Spleen (tissue), 11 donors: ENCODE data around the gene SFRP2. TPM values are rescaled to one million over a fixed set of nuclear protein-coding genes. Genes with fewer than 3 reads are reported as not detected.

Source experiments
- DNase-seq: peaks from one replicate; pipeline ENCODE4 v3.0.0-alpha.2; 2020
- H3K27ac ChIP-seq, 8 donors: fragments of 200-600 bp; sonication (generic) in 7 of 8; 1 replicate in 4 of 8; 2 replicates in 4 of 8; pipeline versions ENCODE4 v1.5.0 to v1.8.0; 2016 to 2021; ENCODE audit warnings: inconsistent platforms in 4 of 8, mild to moderate bottlenecking in 4 of 8, moderate library complexity in 1 of 8
- H3K27me3 ChIP-seq, 7 donors: fragments of 200-600 bp; sonication (generic) in 6 of 7; replicated peaks in 1 of 7; 1 replicate in 4 of 7; 2 replicates in 3 of 7; pipeline versions ENCODE4 v1.5.0 to v1.8.0; 2016 to 2021; ENCODE audit warnings: inconsistent platforms in 3 of 7, mild to moderate bottlenecking in 1 of 7
- H3K36me3 ChIP-seq, 6 donors: fragments of 200-600 bp; sonication (generic) in 5 of 6; 1 replicate in 4 of 6; 2 replicates in 2 of 6; pipeline versions ENCODE4 v1.5.0 to v1.8.0; 2016 to 2021; ENCODE audit warnings: inconsistent platforms in 2 of 6
- H3K4me1 ChIP-seq, 6 donors: fragments of 200-600 bp; sonication (generic) in 5 of 6; 1 replicate in 3 of 6; 2 replicates in 3 of 6; pipeline versions ENCODE4 v1.5.0 to v1.8.0; 2016 to 2021; ENCODE audit warnings: inconsistent platforms in 3 of 6
- H3K4me3 ChIP-seq, 8 donors: fragments of 200-600 bp; sonication (generic) in 7 of 8; 1 replicate in 4 of 8; 2 replicates in 4 of 8; pipeline versions ENCODE4 v1.5.0 to v1.8.0; 2016 to 2021; ENCODE audit warnings: inconsistent platforms in 4 of 8, mild to moderate bottlenecking in 4 of 8, moderate library complexity in 2 of 8
- H3K9me3 ChIP-seq, 8 donors: fragments of 200-600 bp; sonication (generic) in 7 of 8; 1 replicate in 4 of 8; 2 replicates in 4 of 8; pipeline versions ENCODE4 v1.5.0 to v1.8.0; 2016 to 2021; ENCODE audit warnings: inconsistent platforms in 4 of 8
- CTCF ChIP-seq, 11 experiments: fragments of 200-600 bp in 7 of 11; fragments of 450-650 bp in 4 of 11; sonication (generic) in 4 of 11; IDR thresholded peaks in 8 of 11; conservative IDR thresholded peaks in 3 of 11; 1 replicate in 7 of 11; 2 replicates in 4 of 11; pipeline versions ENCODE4 v1.4.0 to v1.8.0; 2016 to 2021; ENCODE audit warnings: antibody characterized with exemption in 11 of 11, inconsistent platforms in 4 of 11, mild to moderate bottlenecking in 1 of 11
- POLR2A ChIP-seq, 3 donors: fragments of 450-650 bp; IDR thresholded peaks; one replicate each; pipeline ENCODE4 v1.5.1; 2017; ENCODE audit warnings: antibody characterized with exemption in 3 of 3, mild to moderate bottlenecking in 1 of 3
- POLR2AphosphoS5 ChIP-seq, 3 donors: sonication (generic); formaldehyde crosslinking; IDR thresholded peaks; one replicate each; pipeline ENCODE4 v1.5.1; 2017; ENCODE audit warnings: antibody characterized with exemption in 3 of 3
- WGBS, 5 donors: extraction: QIAGEN DNeasy Blood & Tissue Kit in 3 of 5; methylation state at CpG; one replicate each; pipeline versions ENCODE4 v1.1.5 to v1.1.7; 2013 to 2018; 5-methylcytosine and 5-hydroxymethylcytosine counted together
- intact Hi-C: fragments of 100-400 bp; cut with DNase I; formaldehyde crosslinking; loops from one replicate; pipeline ENCODE4 v1.15.0; 2023; ENCODE audit warnings: low total_unique reads
- polyA plus RNA-seq, 3 donors: library from polyadenylated mRNA; stranded (reverse); fragments of 200-250 nt; gene quantifications; one replicate each; pipeline ENCODE4 v1.2.1, GENCODE V29; 2013
- total RNA-seq, 7 donors: library from RNA; depleted of rRNA in 3 of 7; stranded (reverse); fragments of >200 nt in 3 of 7; fragmentation: NEBNext Ultra II Directional in 4 of 7; extraction: Animal tissue kit (Norgen Biotek cat#: 25700) in 4 of 7; gene quantifications; one replicate each; pipeline versions ENCODE4 v1.1.0 to v1.2.1, GENCODE V29; 2016 to 2021
- donor health status: healthy with polysubstance abuse.
- donor health status: DM: no; HTN: no; CAD: no; lungs with moderate emphysema.
- donor health status: DM: no; HTN: no; CAD: no.
- donor health status: Bipolar disorder and iron deficiency.
- donor health status: healthy.
- donor health status: DM: no; HTN: no; CAD: no.
- donor health status: DM: yes; HTN: yes; CAD: no.

The SFRP2 gene
- total and polyA plus RNA-seq, 10 donors = 0.23 to 0.94 (median 0.43) TPM; not detected in 2

- no peak for TF ChIP-seq POLR2AphosphoS5 (IDR thresholded peaks at IDR 0.05)
- TF ChIP-seq CTCF (IDR thresholded peaks at IDR 0.05 in 8 of 11, conservative IDR thresholded peaks at IDR 0.05 in 3 of 11) = peak in 1 of 11 experiments; percentile 30
- intact Hi-C loops = no loop called here
- Histone ChIP-seq H3K9me3 (peaks cover 0 to 3% (median 0%) of the 10 kb centered on the region in 8 donors), H3K4me1 (peaks cover 0 to 13% (median 8%) of the 10 kb centered on the region in 6 donors), H3K36me3 (no peaks in the 10 kb centered on the region), H3K27me3 (peaks cover 0 to 45% (median 17%) of the 10 kb centered on the region in 7 donors), H3K4me3 (no peak overlapping the region), H3K27ac (no peak overlapping the region)
- DNase-seq = no peak
- 92 to 100% (median 100%) methylated on average over 1 of the region's 1 CpG for WGBS, 5 donors
Measured at GRCh38 chr4:153763404-153763803, 25.5 kb downstream of the SFRP2 start.

- Histone ChIP-seq H3K27ac (no peak within 1 kb of the TSS), H3K27me3 (peaks cover 0 to 48% (median 17%) of the 10 kb centered on the region in 7 donors), H3K36me3 (no peaks in the 10 kb centered on the region), H3K9me3 (no peaks in the 10 kb centered on the region), H3K4me3 (peak within 1 kb of the TSS; percentile 25 to 68 (median 36)), H3K4me1 (peaks cover 0 to 13% (median 8%) of the 10 kb centered on the region in 6 donors)
- WGBS, 5 donors = 8 to 21% (median 14%) methylated on average over 51 to 76 of the region's 76 CpGs
- intact Hi-C loops = loop anchor here (10.0 kb wide), 1 partner anchor 125 kb away; no protein-coding TSS in a partner anchor
- peak; percentile 75 for DNase-seq
- TF ChIP-seq POLR2AphosphoS5 (IDR thresholded peaks at IDR 0.05) = no peak
- no peak for TF ChIP-seq POLR2A (IDR thresholded peaks at IDR 0.05)
- no peak for TF ChIP-seq CTCF (IDR thresholded peaks at IDR 0.05 in 8 of 11, conservative IDR thresholded peaks at IDR 0.05 in 3 of 11)
Measured at GRCh38 chr4:153759407-153760316, 29.2 kb downstream of the SFRP2 start, which contains the start of gene RNF175. Gene RNF175 (minus strand): TSS chr4:153760024. CDS start chr4:153759862, 162 bp downstream.

- intact Hi-C loops = loop anchor here (10.0 kb wide), 1 partner anchor 124 kb away; no protein-coding TSS in a partner anchor
- H3K36me3 ChIP-seq = no peaks in the 10 kb centered on the region
- H3K4me3 ChIP-seq = peak overlapping the region in 3 of 8 donors; percentile 37 to 68 (median 50)
- H3K9me3 ChIP-seq = no peaks in the 10 kb centered on the region
- 72 to 85% (median 74%) methylated on average over 15 of the region's 15 CpGs for WGBS, 5 donors
- no peak for DNase-seq
- TF ChIP-seq POLR2A (IDR thresholded peaks at IDR 0.05) (no peak), POLR2AphosphoS5 (IDR thresholded peaks at IDR 0.05) (no peak), CTCF (IDR thresholded peaks at IDR 0.05 in 8 of 11, conservative IDR thresholded peaks at IDR 0.05 in 3 of 11) (no peak)
- H3K27ac ChIP-seq = no peak overlapping the region
- H3K4me1 ChIP-seq = peaks cover 0 to 13% (median 8%) of the 10 kb centered on the region in 6 donors
- peaks cover 0 to 47% (median 17%) of the 10 kb centered on the region in 7 donors for H3K27me3 ChIP-seq
Measured at GRCh38 chr4:153758688-153759406, 30.0 kb downstream of the SFRP2 start.
